Heart left ventricle (tissue), 13 donors: ENCODE results near the gene NHSL2.

ENCODE experiments used
- CTCF ChIP-seq, 12 donors: fragments of 200-600 bp; sonication (generic) in 4 of 12; IDR thresholded peaks; one replicate each; pipeline versions ENCODE4 v1.5.0 to v1.8.0; 2018 to 2022; ENCODE audit warnings: antibody characterized with exemption in 12 of 12, mild to moderate bottlenecking in 5 of 12
- POLR2A ChIP-seq, 2 donors: fragments of 450-650 bp; IDR thresholded peaks; one replicate each; pipeline ENCODE4 v1.6.1; 2017; ENCODE audit warnings: antibody characterized with exemption in 2 of 2, mild to moderate bottlenecking in 2 of 2, moderate library complexity in 2 of 2
- donor health status: ischemic (EF 13 %, LVEDD 7.1; RV severe dilation, severe dysfunction).
- donor health status: DM: no; HTN: yes; CAD: no.
- donor health status: DM: no; HTN: no; CAD: no.
- donor health status: ischemic (EF 25% LVEDD 6.9; RV normal size, moderate dysfunction).
- donor health status: ischemic (EF 25% LVEDD 5.7; RV mildly dilated, moderate dysfunction).
- donor health status: ischemic (EF 35%, LVEDD 5.7; RV mildly dilated, moderate dysfunction).
- donor health status: nonischemic (EF 11% LVEDD 7.7; RV severe dilation, severe dysfunction).
- donor health status: DM: yes; HTN: yes; CAD: no.
- donor health status: PGD.
- donor health status: ischemic (EF 29% LVEDD 5.4; RV normal size, mild dysfunction).
- donor health status: nonischemic (EF 23%, LVEDD 6.1; RV moderate dilation, normal function).

DNA sequence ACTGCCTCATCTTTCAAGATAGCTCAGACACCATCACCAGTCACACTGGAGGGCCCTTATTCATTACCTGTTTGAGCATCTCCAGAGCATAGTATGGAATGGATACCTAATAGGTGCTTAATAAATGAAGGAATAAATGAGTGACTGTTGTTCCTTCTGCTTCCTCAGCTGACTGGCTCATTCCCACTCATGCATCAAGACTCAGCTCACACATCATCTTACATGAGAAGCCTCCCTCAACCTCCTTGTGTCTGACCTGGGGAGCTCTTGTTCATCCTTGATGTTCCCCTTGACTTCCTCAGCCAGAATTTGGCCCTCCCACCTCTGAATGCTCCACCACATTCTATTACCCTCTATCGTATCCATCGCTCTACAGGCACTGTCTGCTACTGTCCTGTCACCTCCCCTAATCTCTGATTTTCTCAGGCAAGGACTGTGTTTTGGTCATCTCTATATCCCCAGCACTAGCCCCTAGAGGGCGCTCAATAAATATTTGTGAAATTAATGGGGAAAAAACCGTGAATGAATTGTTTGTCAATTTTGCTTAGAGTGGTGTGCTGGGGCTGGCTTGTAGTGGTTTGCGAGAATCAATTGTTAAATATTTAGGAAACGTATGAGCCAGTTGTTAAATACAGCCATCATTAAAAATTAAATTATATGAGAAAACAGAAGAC, 88.3 kb downstream of the NHSL2 start:
- TF ChIP-seq CTCF (IDR thresholded peaks at IDR 0.05) (peak; percentile 33 to 70 (median 54)), POLR2A (IDR thresholded peaks at IDR 0.05) (no peak)
